SH-SY5Y (cell line): Measurements from ENCODE around the gene BMP10.

Source experiments
- GATA2 ChIP-seq: IDR thresholded peaks from 2 replicates; pipeline ENCODE4 v1.6.1; 2011; ENCODE audit warnings: mild to moderate bottlenecking, low read depth, low read length
- GATA3 ChIP-seq: IDR thresholded peaks from 2 replicates; pipeline ENCODE4 v1.6.1; 2011; ENCODE audit warnings: low read depth, mild to moderate bottlenecking, low read length, moderate library complexity

DNA sequence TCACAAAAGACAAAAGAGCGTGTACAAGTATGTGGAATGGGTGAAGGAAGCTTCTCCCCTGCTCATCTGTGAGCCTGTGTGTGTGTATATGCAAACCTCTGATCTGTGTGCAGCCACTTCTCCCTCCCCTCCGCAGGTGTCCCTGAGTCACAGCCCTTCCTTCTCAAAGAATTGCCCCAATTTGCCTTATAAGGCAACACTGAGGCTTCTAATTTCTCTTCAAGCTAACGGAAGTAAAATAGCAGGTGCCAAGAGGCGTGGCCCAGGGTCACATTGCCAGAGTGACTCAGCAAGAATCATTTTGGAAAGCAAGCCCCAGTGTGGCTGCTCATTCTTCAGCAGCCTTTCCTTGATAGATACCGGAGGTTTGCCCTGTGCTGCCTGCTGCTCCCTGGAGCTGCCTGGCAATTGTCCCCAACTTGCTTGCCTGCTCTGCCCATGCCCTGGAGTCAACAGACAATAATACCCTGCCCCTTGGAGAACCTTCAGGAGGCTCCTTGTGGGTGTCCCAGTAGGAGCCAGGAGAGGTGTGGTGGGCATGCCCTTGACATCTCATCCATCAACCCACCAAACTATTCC is 37.3 kb upstream of the BMP10 start:
- TF ChIP-seq GATA3 (no peak), GATA2 (no peak)
